IPS-NIHi11 (cell line): Measurements from ENCODE around the gene QKI.
"Not testable (repeated sequence)": the region's sequence is repeated elsewhere in the genome, so short reads cannot be mapped to it uniquely, and the experiment has no call there.

Experiments used
- DNase-seq: peaks from one replicate; pipeline ENCODE4 v3.0.0; 2012; ENCODE audit warnings: mixed read lengths, low spot score

QKI gene

GRCh38 chr6:163414117-163414945, at the start of gene QKI:
Gene QKI, plus strand, starts transcription at chr6:163414718. Its CDS starts 476 bp downstream, at chr6:163415194.
- DNase-seq: peak; percentile 88

- no peak for DNase-seq
Measured at GRCh38 chr6:163366288-163366687, 48.2 kb upstream of the QKI start.

- DNase-seq: no peak
Measured at GRCh38 chr6:163367497-163368183, 46.9 kb upstream of the QKI start.

GRCh38 chr6:163369141-163369540, 45.4 kb upstream of the QKI start:
- no peak for DNase-seq

GRCh38 chr6:163369628-163370365, 44.7 kb upstream of the QKI start:
- DNase-seq: no peak

GRCh38 chr6:163370464-163371117, 43.9 kb upstream of the QKI start:
- DNase-seq: no peak

- DNase-seq: no peak
Measured at GRCh38 chr6:163371129-163371528, 43.4 kb upstream of the QKI start.

- DNase-seq: no peak
Measured at GRCh38 chr6:163373240-163373639, 41.3 kb upstream of the QKI start.

GRCh38 chr6:163375361-163375760, 39.2 kb upstream of the QKI start:
- DNase-seq: no peak

- no peak for DNase-seq
Measured at GRCh38 chr6:163376187-163376586, 38.3 kb upstream of the QKI start.

GRCh38 chr6:163377561-163377960, 37.0 kb upstream of the QKI start:
- no peak for DNase-seq

GRCh38 chr6:163380216-163380615, 34.3 kb upstream of the QKI start:
- DNase-seq: no peak

GRCh38 chr6:163381118-163381756, 33.3 kb upstream of the QKI start:
- no peak for DNase-seq

- DNase-seq: not testable (repeated sequence)
Measured at GRCh38 chr6:163383396-163383795, 31.1 kb upstream of the QKI start.

- no peak for DNase-seq
Measured at GRCh38 chr6:163383912-163384311, 30.6 kb upstream of the QKI start.

GRCh38 chr6:163384510-163384909, 30.0 kb upstream of the QKI start:
- no peak for DNase-seq

GRCh38 chr6:163385503-163385902, 29.0 kb upstream of the QKI start:
- not testable (repeated sequence) for DNase-seq

- no peak for DNase-seq
Measured at GRCh38 chr6:163386329-163386908, 28.1 kb upstream of the QKI start.

GRCh38 chr6:163387317-163387716, 27.2 kb upstream of the QKI start:
- no peak for DNase-seq

- no peak for DNase-seq
Measured at GRCh38 chr6:163389354-163389753, 25.2 kb upstream of the QKI start.

GRCh38 chr6:163390770-163391169, 23.7 kb upstream of the QKI start:
- no peak for DNase-seq
